Bladder microvascular endothelial cell (primary cell): ENCODE results near the gene TMEM80. TPM values are rescaled to one million over a fixed set of nuclear protein-coding genes. Genes with fewer than 3 reads are reported as not detected.

Source experiments
- total RNA-seq: library from RNA; depleted of rRNA; stranded (reverse); fragments of >200 nt; gene quantifications from 2 replicates; pipeline ENCODE4 v1.2.3, GENCODE V29; 2014

TMEM80 gene
- total RNA-seq: 6.5 and 6.9 TPM in 2 replicates

GRCh38 chr11:695538-696248 is at the start of gene TMEM80:
Gene TMEM80 (plus strand): TSS chr11:695816. CDS start chr11:695828, 12 bp downstream.

GRCh38 chr11:694563-695287 is 891 bp upstream of the TMEM80 start, which contains the start of gene DEAF1:
Gene DEAF1 (minus strand): TSS chr11:695222. CDS start chr11:695047, 175 bp downstream.

GRCh38 chr11:705646-706438 is 10.2 kb downstream of the TMEM80 start, which contains the start of gene EPS8L2:
Gene EPS8L2 (plus strand): TSS chr11:706231. CDS start chr11:709408, 3,177 bp downstream.

DNA sequence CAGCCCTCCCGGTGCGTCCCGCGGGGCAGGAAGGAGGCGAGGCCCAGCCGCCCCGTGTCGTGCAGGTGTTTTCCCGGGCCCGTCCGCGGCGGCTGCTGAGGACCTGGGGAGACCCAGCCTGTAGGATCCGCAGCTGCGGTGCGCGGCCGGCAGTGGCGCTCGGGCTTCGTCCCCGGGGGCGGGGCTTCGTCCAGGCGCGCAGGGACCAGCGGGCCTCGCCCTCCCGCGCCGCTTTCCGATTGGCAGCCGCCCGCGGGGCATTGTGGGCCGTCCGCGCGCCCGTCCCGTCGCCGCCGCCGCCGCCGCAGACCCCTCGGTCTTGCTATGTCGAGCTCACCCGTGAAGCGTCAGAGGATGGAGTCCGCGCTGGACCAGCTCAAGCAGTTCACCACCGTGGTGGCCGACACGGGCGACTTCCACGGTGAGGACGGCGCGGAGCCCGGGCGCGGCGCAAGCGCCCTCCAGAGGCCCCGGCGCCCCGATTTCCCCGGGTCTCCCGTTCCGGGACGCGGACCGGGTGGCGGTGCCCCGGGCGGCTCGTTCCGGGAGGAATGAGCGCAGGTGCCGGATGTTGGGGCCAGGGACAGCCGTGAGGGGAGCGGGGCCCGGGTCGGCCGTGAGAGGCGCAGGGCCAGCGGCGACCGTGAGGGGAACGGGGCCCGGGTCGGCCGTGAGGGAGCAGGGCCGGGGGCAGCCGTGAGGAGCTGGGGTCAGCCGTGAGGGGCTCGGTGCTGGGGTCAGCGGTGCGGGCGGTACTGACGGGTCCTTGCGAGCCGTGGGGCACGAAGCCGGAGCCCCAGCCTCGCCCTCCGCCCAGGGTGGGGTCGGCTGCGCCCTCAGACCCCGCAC is 51.8 kb downstream of the TMEM80 start, which contains the start of gene TALDO1:
TALDO1 (plus strand) TSS at position 307 of the 849 bp plus-strand sequence; CDS start at position 325, 18 bp downstream.

Other genes with a start within 250 kb of the TMEM80 start
- gene PTDSS2, start 245.5 kb upstream of the TMEM80 start, total RNA-seq: 22.2 and 37.3 TPM in 2 replicates
- gene RNH1, start 188.6 kb upstream of the TMEM80 start, total RNA-seq: 206 and 271 TPM in 2 replicates
- gene HRAS, start 160.2 kb upstream of the TMEM80 start, total RNA-seq: 65.3 and 82.4 TPM in 2 replicates
- 0.32 and 1.2 TPM in 2 replicates for gene LRRC56, start 158.3 kb upstream of the TMEM80 start, total RNA-seq
- 1.2 and 1.8 TPM in 2 replicates for gene LMNTD2, start 135.1 kb upstream of the TMEM80 start, total RNA-seq
- gene RASSF7, start 134.8 kb upstream of the TMEM80 start, total RNA-seq: 16.4 and 16.5 TPM in 2 replicates
- 19.9 and 33.0 TPM in 2 replicates for gene PHRF1, start 119.3 kb upstream of the TMEM80 start, total RNA-seq
- gene IRF7, start 79.9 kb upstream of the TMEM80 start, total RNA-seq: 13.1 and 17.6 TPM in 2 replicates
- gene CDHR5, start 70.9 kb upstream of the TMEM80 start, total RNA-seq: not detected in 2 replicates
- not detected in 2 replicates for gene SCT, start 68.6 kb upstream of the TMEM80 start, total RNA-seq
- not detected in 2 replicates for gene DRD4, start 58.5 kb upstream of the TMEM80 start, total RNA-seq
- gene DEAF1, start 594 bp upstream of the TMEM80 start, total RNA-seq: 26.9 and 27.6 TPM in 2 replicates
- 3.4 and 5.0 TPM in 2 replicates for gene EPS8L2, start 10.4 kb downstream of the TMEM80 start, total RNA-seq
- gene TALDO1, start 51.6 kb downstream of the TMEM80 start, total RNA-seq: 112 and 136 TPM in 2 replicates
- gene GATD1, start 81.7 kb downstream of the TMEM80 start, total RNA-seq: 20.7 and 24.2 TPM in 2 replicates
- gene CEND1, start 94.3 kb downstream of the TMEM80 start, total RNA-seq: not detected in 2 replicates
- 6.3 and 11.2 TPM in 2 replicates for gene SLC25A22, start 102.5 kb downstream of the TMEM80 start, total RNA-seq
- 5.7 and 9.0 TPM in 2 replicates for gene PIDD1, start 109.4 kb downstream of the TMEM80 start, total RNA-seq
- gene RPLP2, start 114.2 kb downstream of the TMEM80 start, total RNA-seq: 246 and 250 TPM in 2 replicates
- gene PNPLA2, start 123.1 kb downstream of the TMEM80 start, total RNA-seq: 19.8 and 44.4 TPM in 2 replicates
- gene CRACR2B, start 132.1 kb downstream of the TMEM80 start, total RNA-seq: 11.1 and 12.3 TPM in 2 replicates
- gene CD151, start 137.1 kb downstream of the TMEM80 start, total RNA-seq: 375 and 945 TPM in 2 replicates
- 154 and 265 TPM in 2 replicates for gene POLR2L, start 146.7 kb downstream of the TMEM80 start, total RNA-seq
- gene TSPAN4, start 147.0 kb downstream of the TMEM80 start, total RNA-seq: 131 and 142 TPM in 2 replicates
- 26.4 and 52.3 TPM in 2 replicates for gene CHID1, start 215.0 kb downstream of the TMEM80 start, total RNA-seq
- 27.5 and 46.4 TPM in 2 replicates for gene AP2A2, start 230.1 kb downstream of the TMEM80 start, total RNA-seq